ENCODE data around the gene SMG6.

SMG6 gene

GRCh38 chr17:2025220-2025621, 278.4 kb downstream of the SMG6 start, which contains the start of gene RTN4RL1:
TSS of gene RTN4RL1 (minus strand) at chr17:2025334. CDS start at chr17:2024865, 469 bp downstream.
- POLR2A ChIA-PET (ENCODE audit: low non-redundant PET), result no interaction called here
- CTCF ChIA-PET, result interaction anchor here (0.6 to 3.9 kb wide), 15 partner anchors 9 to 380 kb away, joined by 3 to 53 read pairs (median 3); partner anchors contain the start of gene SCARF1
- peak within 1 kb of the TSS; percentile 83 for H3K27ac ChIP-seq
- DNase-seq (ENCODE audit: low spot score), result peak; percentile 87
- TF ChIP-seq CTCF (conservative IDR thresholded peaks at IDR 0.05; ENCODE audit: low read depth), result no peak

GRCh38 chr17:2024572-2025219, 278.9 kb downstream of the SMG6 start:
- peak overlapping the region; percentile 83 for H3K27ac ChIP-seq
- no peak for DNase-seq (ENCODE audit: low spot score)
- TF ChIP-seq CTCF (conservative IDR thresholded peaks at IDR 0.05; ENCODE audit: low read depth), result no peak
- ChIA-PET POLR2A (ENCODE audit: low non-redundant PET) (no interaction called here), CTCF (interaction anchor here (0.5 to 3.9 kb wide), 8 partner anchors 13 to 120 kb away, joined by 3 to 53 read pairs (median 4); no protein-coding TSS in a partner anchor)

- CTCF ChIA-PET, result interaction anchor here (0.5 to 3.9 kb wide), 5 partner anchors 20 to 114 kb away, joined by 3 to 53 read pairs (median 4); no protein-coding TSS in a partner anchor
- peak overlapping the region; percentile 83 for H3K27ac ChIP-seq
- no peak for TF ChIP-seq CTCF (conservative IDR thresholded peaks at IDR 0.05; ENCODE audit: low read depth)
- peak; percentile 62 for DNase-seq (ENCODE audit: low spot score)
- POLR2A ChIA-PET (ENCODE audit: low non-redundant PET), result no interaction called here
These were observed 279.7 kb downstream of the SMG6 start for GRCh38 chr17:2023692-2024571.

- TF ChIP-seq CTCF (conservative IDR thresholded peaks at IDR 0.05; ENCODE audit: low read depth), result no peak
- ChIA-PET POLR2A (ENCODE audit: low non-redundant PET) (no interaction called here), CTCF (interaction anchor here (0.6 to 3.9 kb wide), 3 partner anchors 20 to 234 kb away, joined by 4 to 53 read pairs (median 4); no protein-coding TSS in a partner anchor)
- no peak for DNase-seq (ENCODE audit: low spot score)
- H3K27ac ChIP-seq, result peak overlapping the region; percentile 83
These were observed 280.3 kb downstream of the SMG6 start for GRCh38 chr17:2023256-2023655.

- DNase-seq (ENCODE audit: low spot score), result no peak
- ChIA-PET CTCF (interaction anchor here (0.6 to 3.9 kb wide), 2 partner anchors 113 to 234 kb away, joined by 4 to 53 read pairs; no protein-coding TSS in a partner anchor), POLR2A (ENCODE audit: low non-redundant PET) (no interaction called here)
- TF ChIP-seq CTCF (conservative IDR thresholded peaks at IDR 0.05; ENCODE audit: low read depth), result no peak
- H3K27ac ChIP-seq, result peak overlapping the region; percentile 83
These were observed 280.8 kb downstream of the SMG6 start for GRCh38 chr17:2022647-2023240.

- ChIA-PET CTCF (no interaction called here), POLR2A (ENCODE audit: low non-redundant PET) (no interaction called here)
- TF ChIP-seq CTCF (conservative IDR thresholded peaks at IDR 0.05; ENCODE audit: low read depth), result no peak
These were observed 282.9 kb downstream of the SMG6 start for GRCh38 chr17:2020721-2021120.

More at GRCh38 chr17:2020721-2021120, 282.9 kb downstream of the SMG6 start:
- H3K27ac ChIP-seq, result peak overlapping the region; percentile 11; the same call in 1 of the 2 replicates
- DNase-seq (ENCODE audit: low spot score), result no peak
